Activated naive CD4-positive, alpha-beta T cell treated with anti-CD3 and anti-CD28 coated beads for 36 hours (primary cell): Measurements from ENCODE around the gene PLXNA2. TPM values are rescaled to one million over a fixed set of nuclear protein-coding genes. Genes with fewer than 3 reads are reported as not detected.

Experiments
- CTCF ChIA-PET: fragments of 350-600 bp; sonication (Branson Sonifier 250); formaldehyde crosslinking; loops from one replicate; lab custom pipeline; 2021; ENCODE audit warnings: antibody characterized with exemption; lab: Charles Lee
- DNase-seq: peaks from one replicate; pipeline ENCODE4 v3.0.0-alpha.2; 2020
- H3K27ac Mint-ChIP-seq: one replicate; pipeline ENCODE4 v1.8.0; 2021; ENCODE audit warnings: mild to moderate bottlenecking, mixed read lengths
- H3K27me3 Mint-ChIP-seq: one replicate; pipeline ENCODE4 v1.8.0; 2021; ENCODE audit warnings: low read depth, mixed read lengths
- H3K36me3 Mint-ChIP-seq: one replicate; pipeline ENCODE4 v1.8.0; 2021; ENCODE audit warnings: low read depth, mixed read lengths
- H3K4me1 Mint-ChIP-seq: one replicate; pipeline ENCODE4 v1.8.0; 2021; ENCODE audit warnings: low read depth, mixed read lengths
- H3K4me3 Mint-ChIP-seq: one replicate; pipeline ENCODE4 v1.8.0; 2021; ENCODE audit warnings: mild to moderate bottlenecking, moderate library complexity, mixed read lengths
- H3K9me3 Mint-ChIP-seq: one replicate; pipeline ENCODE4 v1.8.0; 2021; ENCODE audit warnings: mixed read lengths
- intact Hi-C: fragments of 100-400 bp; cut with micrococcal nuclease; formaldehyde crosslinking; loops from one replicate; pipeline ENCODE4 v1.15.1; 2023
- total RNA-seq, 2 experiments: library from RNA; stranded (reverse); gene quantifications; one replicate each; pipeline ENCODE4 v1.2.3, GENCODE V29; 2021

The PLXNA2 gene
- total RNA-seq, 2 experiments from 2014 or later: 0.26 to 0.35 TPM

DNA sequence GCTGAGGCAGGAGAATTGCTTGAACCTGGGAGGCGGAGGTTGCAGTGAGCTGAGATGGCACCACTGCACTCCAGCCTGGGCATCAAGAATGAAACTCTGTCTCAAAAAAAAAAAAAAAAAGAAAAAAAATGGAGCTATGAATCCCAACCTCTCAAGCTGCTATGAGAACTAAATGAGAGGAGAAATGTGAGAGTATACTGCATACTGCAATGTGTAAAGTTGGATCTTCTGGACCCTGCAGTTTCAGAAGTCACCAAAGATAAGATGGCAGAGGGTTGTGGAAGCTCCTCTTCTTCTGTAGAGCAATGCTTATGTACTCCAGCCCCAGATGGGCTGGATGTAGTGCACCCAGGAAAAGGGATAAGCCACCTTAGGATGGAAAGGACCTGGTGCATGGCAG is 55.6 kb downstream of the PLXNA2 start:
- CTCF ChIA-PET: interaction anchor here (1.0 kb wide), 1 partner anchor 56 kb away, joined by 3 read pairs; no protein-coding TSS in a partner anchor
- intact Hi-C loops: no loop called here
- Mint-ChIP-seq H3K27ac (no peak overlapping the region), H3K27me3 (peaks cover 5% of the 10 kb centered on the region), H3K4me3 (no peak overlapping the region), H3K36me3 (no peaks in the 10 kb centered on the region), H3K4me1 (no peaks in the 10 kb centered on the region), H3K9me3 (no peaks in the 10 kb centered on the region)
- no peak for DNase-seq

GRCh38 chr1:208187499-208188041 is 56.6 kb downstream of the PLXNA2 start:
- Mint-ChIP-seq H3K9me3 (no peaks in the 10 kb centered on the region), H3K36me3 (no peaks in the 10 kb centered on the region), H3K4me1 (no peaks in the 10 kb centered on the region), H3K27me3 (peaks cover 8% of the 10 kb centered on the region), H3K4me3 (no peak overlapping the region), H3K27ac (no peak overlapping the region)
- intact Hi-C loops: no loop called here
- CTCF ChIA-PET: interaction anchor here (1.0 kb wide), 1 partner anchor 55 kb away, joined by 3 read pairs; no protein-coding TSS in a partner anchor
- DNase-seq: no peak

- no peaks in the 10 kb centered on the region for H3K4me1 Mint-ChIP-seq
- H3K36me3 Mint-ChIP-seq: no peaks in the 10 kb centered on the region
- no peak overlapping the region for H3K27ac Mint-ChIP-seq
- no peak overlapping the region for H3K4me3 Mint-ChIP-seq
- peaks cover 8% of the 10 kb centered on the region for H3K27me3 Mint-ChIP-seq
- H3K9me3 Mint-ChIP-seq: no peaks in the 10 kb centered on the region
- intact Hi-C loops: no loop called here
- CTCF ChIA-PET: no interaction called here
- no peak for DNase-seq
Observed at GRCh38 chr1:208185801-208186231, 58.4 kb downstream of the PLXNA2 start.

DNA sequence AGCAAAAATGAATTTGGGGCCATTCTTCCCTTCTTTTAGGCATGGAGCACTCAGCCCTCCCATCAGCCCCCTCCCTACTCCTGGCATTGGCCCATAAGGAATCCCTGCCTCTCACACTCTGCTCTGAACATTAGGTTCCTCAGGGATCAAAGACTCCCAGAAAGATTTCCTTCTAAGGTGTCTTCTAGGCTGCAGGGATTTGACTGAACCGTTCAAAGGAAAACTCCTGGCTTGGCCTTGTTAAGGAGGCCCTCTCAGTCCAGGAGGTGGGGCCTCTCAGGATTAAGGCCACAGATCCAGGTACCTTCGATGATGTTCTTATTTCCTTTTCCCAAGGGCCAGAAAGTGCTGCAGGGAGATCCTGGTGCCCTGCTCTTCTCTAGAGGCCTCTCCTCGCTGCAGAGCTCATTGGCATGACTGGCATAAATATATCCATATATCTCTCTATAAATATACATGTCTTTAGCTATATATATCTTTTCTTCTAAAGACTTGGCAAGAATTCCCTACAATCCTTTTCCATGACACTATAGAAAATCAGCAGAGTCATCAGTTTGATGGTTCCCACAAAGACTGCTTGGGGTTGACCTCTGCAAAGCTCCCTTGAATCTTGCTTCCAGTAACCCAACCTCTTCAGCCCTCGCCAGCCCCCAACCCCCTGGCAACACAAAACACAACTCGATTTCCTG is 59.1 kb downstream of the PLXNA2 start:
- no peak overlapping the region for H3K27ac Mint-ChIP-seq
- H3K9me3 Mint-ChIP-seq: no peaks in the 10 kb centered on the region
- intact Hi-C loops: no loop called here
- H3K27me3 Mint-ChIP-seq: peaks cover 8% of the 10 kb centered on the region
- DNase-seq: no peak
- H3K36me3 Mint-ChIP-seq: no peaks in the 10 kb centered on the region
- H3K4me3 Mint-ChIP-seq: no peak overlapping the region
- no peaks in the 10 kb centered on the region for H3K4me1 Mint-ChIP-seq
- CTCF ChIA-PET: no interaction called here

DNA sequence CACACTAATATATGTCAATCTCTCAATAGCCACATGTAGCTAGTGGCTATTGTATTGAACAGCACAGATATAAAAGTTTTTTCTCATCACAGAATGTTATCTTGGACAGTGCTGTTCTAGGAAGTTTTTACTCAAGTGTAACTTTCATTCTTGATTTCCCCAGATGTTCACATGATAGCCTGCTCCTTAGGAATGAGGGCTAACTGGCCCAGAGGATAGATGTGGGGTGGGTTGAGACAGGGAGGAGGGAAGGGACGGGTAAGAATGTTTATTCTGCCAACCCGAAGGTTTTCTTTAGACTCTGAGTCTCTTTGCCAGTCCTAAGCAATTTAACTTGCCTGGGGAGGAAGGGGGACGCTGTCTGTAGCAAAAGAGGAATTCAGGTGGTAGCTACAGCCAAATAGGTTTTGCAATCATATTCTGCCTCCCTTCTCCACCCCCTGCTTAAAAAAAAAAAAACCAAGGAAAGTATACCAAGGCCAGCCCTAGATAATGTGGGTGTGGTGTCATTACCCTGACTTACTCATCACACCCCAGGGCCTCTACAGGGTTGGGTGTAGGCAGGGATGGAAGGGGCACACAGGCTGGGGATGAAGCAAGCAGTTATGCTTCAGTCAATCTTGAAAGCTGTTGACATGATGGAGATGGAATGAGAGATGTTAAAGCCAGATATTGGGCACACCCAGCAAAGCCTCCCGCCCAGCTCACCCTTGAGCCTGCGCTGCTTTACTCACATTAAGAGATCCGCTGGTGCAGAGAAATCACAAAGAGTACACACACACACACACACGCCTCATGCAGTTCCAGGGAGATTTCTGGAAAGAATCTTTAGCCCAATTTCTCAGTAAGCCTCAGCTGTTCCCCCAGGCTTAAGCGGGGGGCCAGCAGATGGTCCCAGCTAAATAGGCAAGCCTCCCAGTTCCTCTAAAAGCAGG is 59.9 kb downstream of the PLXNA2 start:
- no peak for DNase-seq
- intact Hi-C loops: no loop called here
- H3K4me1 Mint-ChIP-seq: no peaks in the 10 kb centered on the region
- H3K9me3 Mint-ChIP-seq: no peaks in the 10 kb centered on the region
- peaks cover 8% of the 10 kb centered on the region for H3K27me3 Mint-ChIP-seq
- H3K36me3 Mint-ChIP-seq: no peaks in the 10 kb centered on the region
- CTCF ChIA-PET: no interaction called here
- H3K27ac Mint-ChIP-seq: no peak overlapping the region
- no peak overlapping the region for H3K4me3 Mint-ChIP-seq

DNA sequence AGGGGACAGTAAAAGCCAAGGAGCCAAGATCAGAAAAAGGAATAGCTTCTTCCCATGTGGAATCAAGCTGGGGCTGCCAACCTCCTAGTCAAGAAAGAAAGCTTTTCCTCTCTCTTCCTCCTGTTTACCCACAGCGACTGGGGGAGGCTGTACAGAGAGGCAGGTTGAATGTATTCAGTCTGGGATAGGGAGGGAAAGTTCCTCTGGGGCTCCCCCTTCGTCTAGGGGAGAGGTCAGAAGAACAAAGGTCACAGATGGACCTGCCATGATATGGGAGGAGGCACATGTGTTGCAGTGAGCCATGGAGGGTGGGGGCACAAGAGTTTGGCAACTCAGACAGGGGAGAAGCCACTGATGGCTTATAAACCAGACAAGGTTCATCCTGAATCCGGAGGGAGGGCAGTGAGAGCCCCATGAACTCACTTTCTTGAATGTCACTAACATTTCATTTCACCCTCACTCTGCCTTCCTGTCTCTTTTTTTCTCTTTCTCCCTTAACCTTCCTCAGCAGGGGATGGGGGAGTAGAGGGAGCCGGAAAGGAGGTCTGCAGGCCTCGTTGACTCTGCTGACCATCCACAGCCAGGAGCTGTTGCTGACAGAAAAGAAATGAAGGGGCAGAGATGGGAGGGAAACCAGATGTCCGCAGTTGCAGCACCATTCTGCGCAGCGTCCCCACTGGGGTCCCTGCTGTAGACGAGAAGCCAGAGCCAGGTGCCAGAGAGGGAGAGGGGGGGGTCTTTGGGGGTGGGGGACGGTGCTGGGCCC is 61.1 kb downstream of the PLXNA2 start:
- Mint-ChIP-seq H3K4me3 (no peak overlapping the region), H3K36me3 (no peaks in the 10 kb centered on the region), H3K27me3 (peaks cover 8% of the 10 kb centered on the region), H3K27ac (no peak overlapping the region), H3K9me3 (no peaks in the 10 kb centered on the region), H3K4me1 (no peaks in the 10 kb centered on the region)
- intact Hi-C loops: no loop called here
- DNase-seq: no peak
- CTCF ChIA-PET: no interaction called here

DNA sequence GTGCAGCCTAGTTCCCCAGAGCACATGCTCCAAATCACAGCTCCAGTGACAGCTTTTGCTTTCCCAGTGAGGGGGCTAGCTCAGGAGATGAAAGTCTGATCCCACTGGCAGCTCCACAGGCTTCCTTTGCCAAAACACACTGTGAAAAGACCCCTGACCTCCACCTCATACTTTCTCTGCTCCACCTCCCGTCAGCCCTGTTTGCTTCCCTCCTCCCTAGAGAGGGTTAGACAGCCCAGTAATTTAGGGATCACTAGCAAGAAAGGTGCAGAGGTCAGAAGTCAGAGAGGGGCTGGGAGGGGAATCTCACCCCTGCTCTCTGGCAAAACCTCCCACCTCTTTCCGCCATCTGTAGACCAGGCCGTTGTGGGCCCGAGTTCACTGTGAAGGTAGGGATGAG is 62.8 kb downstream of the PLXNA2 start:
- intact Hi-C loops: no loop called here
- Mint-ChIP-seq H3K27me3 (peaks cover 8% of the 10 kb centered on the region), H3K4me1 (no peaks in the 10 kb centered on the region), H3K36me3 (no peaks in the 10 kb centered on the region), H3K27ac (no peak overlapping the region), H3K4me3 (no peak overlapping the region), H3K9me3 (no peaks in the 10 kb centered on the region)
- no peak for DNase-seq
- CTCF ChIA-PET: interaction anchor here (1.0 kb wide), 1 partner anchor 1068 kb away, joined by 3 read pairs; no protein-coding TSS in a partner anchor

- H3K36me3 Mint-ChIP-seq: no peaks in the 10 kb centered on the region
- H3K4me3 Mint-ChIP-seq: no peak overlapping the region
- peaks cover 2% of the 10 kb centered on the region for H3K27me3 Mint-ChIP-seq
- intact Hi-C loops: no loop called here
- no peaks in the 10 kb centered on the region for H3K4me1 Mint-ChIP-seq
- H3K9me3 Mint-ChIP-seq: no peaks in the 10 kb centered on the region
- CTCF ChIA-PET: no interaction called here
- no peak overlapping the region for H3K27ac Mint-ChIP-seq
- DNase-seq: no peak
Observed at GRCh38 chr1:208180421-208180820, 63.8 kb downstream of the PLXNA2 start.

DNA sequence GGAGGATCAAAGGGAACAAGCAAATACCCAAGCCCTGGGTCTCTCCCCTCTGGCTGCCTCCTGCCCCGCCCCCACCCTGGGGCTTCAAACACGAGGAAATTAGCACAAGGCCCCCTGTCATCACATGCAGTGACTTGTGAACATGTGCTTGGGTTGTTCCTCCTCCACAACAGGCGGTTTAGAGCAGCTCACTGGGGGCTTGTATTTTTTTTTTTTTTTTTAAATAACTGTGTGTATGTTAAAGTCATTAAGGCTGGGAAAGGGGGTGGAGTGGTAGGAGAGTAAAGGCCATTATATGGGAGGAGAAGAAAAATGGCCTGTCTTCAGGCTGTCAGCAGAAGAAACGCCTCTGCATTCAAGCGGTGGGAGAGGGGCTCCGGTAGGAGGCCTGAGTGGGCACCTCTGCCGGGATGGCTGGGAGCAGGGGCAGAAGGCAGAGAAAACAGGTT is 64.2 kb downstream of the PLXNA2 start:
- no peak overlapping the region for H3K4me3 Mint-ChIP-seq
- H3K9me3 Mint-ChIP-seq: no peaks in the 10 kb centered on the region
- no peaks in the 10 kb centered on the region for H3K4me1 Mint-ChIP-seq
- peaks cover 2% of the 10 kb centered on the region for H3K27me3 Mint-ChIP-seq
- no peaks in the 10 kb centered on the region for H3K36me3 Mint-ChIP-seq
- no peak for DNase-seq
- CTCF ChIA-PET: no interaction called here
- intact Hi-C loops: no loop called here
- no peak overlapping the region for H3K27ac Mint-ChIP-seq

DNA sequence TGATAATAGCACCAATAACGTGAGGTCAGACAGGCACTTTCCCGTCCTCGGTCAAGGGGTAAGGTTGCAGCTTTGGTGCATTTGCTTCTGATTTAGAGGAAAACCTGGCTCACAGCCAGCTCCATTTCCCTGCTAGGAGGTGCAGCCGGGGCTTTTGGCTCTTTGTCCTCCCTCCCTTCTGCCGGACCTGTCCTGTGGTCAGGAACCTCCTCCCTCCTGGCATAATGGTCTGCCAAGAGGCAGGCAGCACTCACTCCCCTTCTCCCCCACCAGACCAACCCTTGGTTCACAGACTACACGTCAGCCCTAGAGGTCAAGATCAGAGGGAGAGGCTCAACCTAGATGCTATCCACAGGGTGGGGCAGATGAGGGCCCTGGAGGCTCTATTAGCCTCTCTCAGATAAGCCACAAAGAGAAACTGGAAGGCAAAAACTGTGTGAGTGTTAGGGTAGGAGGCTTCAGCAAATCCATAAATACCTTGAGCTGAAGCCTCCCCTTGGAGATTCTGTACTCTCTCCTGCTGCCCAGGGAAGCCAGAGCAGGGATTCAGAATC is 64.8 kb downstream of the PLXNA2 start:
- Mint-ChIP-seq H3K27me3 (peaks cover 2% of the 10 kb centered on the region), H3K36me3 (no peaks in the 10 kb centered on the region), H3K9me3 (no peaks in the 10 kb centered on the region), H3K4me1 (no peaks in the 10 kb centered on the region), H3K4me3 (no peak overlapping the region), H3K27ac (no peak overlapping the region)
- intact Hi-C loops: no loop called here
- CTCF ChIA-PET: interaction anchor here (0.6 kb wide), 1 partner anchor 20 kb away, joined by 4 read pairs; no protein-coding TSS in a partner anchor
- DNase-seq: no peak

DNA sequence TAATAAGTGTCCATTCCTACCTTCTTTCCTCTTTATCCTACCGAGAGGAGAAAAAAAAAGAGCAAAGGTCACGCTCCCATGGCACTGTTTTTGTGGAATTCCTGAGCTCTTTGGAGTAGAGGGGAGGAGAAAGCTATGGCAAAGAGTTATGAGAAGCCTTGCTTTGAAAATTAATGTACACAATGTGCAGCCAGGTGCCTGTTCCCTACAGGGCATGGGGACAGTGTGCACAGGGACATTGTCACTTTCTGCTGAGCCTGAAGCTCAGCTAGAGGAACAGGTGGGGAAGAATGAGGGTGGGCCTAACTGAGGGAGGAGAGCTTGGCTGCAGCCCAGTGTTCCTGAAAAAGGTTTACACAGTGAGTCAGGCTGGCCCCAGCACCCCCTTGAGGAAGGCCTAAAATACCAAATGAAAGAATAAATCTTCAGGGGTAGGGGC is 66.1 kb downstream of the PLXNA2 start:
- H3K9me3 Mint-ChIP-seq: no peaks in the 10 kb centered on the region
- CTCF ChIA-PET: interaction anchor here (0.7 kb wide), 1 partner anchor 13 kb away, joined by 3 read pairs; no protein-coding TSS in a partner anchor
- H3K27ac Mint-ChIP-seq: no peak overlapping the region
- no peak for DNase-seq
- H3K36me3 Mint-ChIP-seq: no peaks in the 10 kb centered on the region
- H3K27me3 Mint-ChIP-seq: peaks cover 2% of the 10 kb centered on the region
- H3K4me3 Mint-ChIP-seq: no peak overlapping the region
- H3K4me1 Mint-ChIP-seq: no peaks in the 10 kb centered on the region
- intact Hi-C loops: no loop called here
